ENCODE results near the gene SRSF4. TPM values are rescaled to one million over a fixed set of nuclear protein-coding genes. Genes with fewer than 3 reads are reported as not detected.

Gene SRSF4
- total and polyA plus RNA-seq, 2 experiments from 2014 or later: 53.2 to 71.4 TPM

GRCh38 chr1:29166291-29166878 lies 15.3 kb downstream of the SRSF4 start:
- peaks cover 97% of the 10 kb centered on the region for H4K20me1 ChIP-seq (ENCODE audit: insufficient read depth, poor library complexity, severe bottlenecking)

GRCh38 chr1:29164588-29164987 lies 17.1 kb downstream of the SRSF4 start:
- H3K9me2 ChIP-seq (replicated peaks; ENCODE audit: insufficient read depth): no peaks in the 10 kb centered on the region
- peaks cover 34% of the 10 kb centered on the region for H3K4me1 ChIP-seq (ENCODE audit: insufficient read depth)
- peaks cover 97% of the 10 kb centered on the region for H3K79me2 ChIP-seq
- no peak overlapping the region for H3K4me3 ChIP-seq
- no peak for DNase-seq (ENCODE audit: low spot score)
- TF ChIP-seq CTCF (IDR thresholded peaks at IDR 0.05; ENCODE audit: poor library complexity): no peak
- TF ChIP-seq EZH2phosphoT487 (IDR thresholded peaks at IDR 0.05; ENCODE audit: low read depth, severe bottlenecking, unreplicated experiment): no peak
- TF ChIP-seq EZH2 (IDR thresholded peaks at IDR 0.05; ENCODE audit: borderline replicate concordance): no peak
- no peaks in the 10 kb centered on the region for H3K9me3 ChIP-seq (ENCODE audit: low read depth)
- H4K20me1 ChIP-seq (ENCODE audit: insufficient read depth, poor library complexity, severe bottlenecking): peaks cover 92% of the 10 kb centered on the region
- no peaks in the 10 kb centered on the region for H3K27me3 ChIP-seq
- no peaks in the 10 kb centered on the region for H3K36me3 ChIP-seq (replicated peaks; ENCODE audit: insufficient read depth, low read depth)
- H3K4me2 ChIP-seq: no peak overlapping the region
- 93% methylated on average over 4 of the region's 4 CpGs for WGBS (ENCODE audit: low lambda C conversion rate, missing lambda C conversion rate)
- H2AFZ ChIP-seq: no peak overlapping the region
- peak overlapping the region; percentile 62 for H3K27ac ChIP-seq

More at GRCh38 chr1:29166291-29166878, 15.3 kb downstream of the SRSF4 start:
- WGBS (ENCODE audit: low lambda C conversion rate, missing lambda C conversion rate): 52% methylated on average over 9 of the region's 9 CpGs
- Histone ChIP-seq H3K9me2 (replicated peaks; ENCODE audit: insufficient read depth) (no peaks in the 10 kb centered on the region), H3K27ac (peak overlapping the region; percentile 76), H3K79me2 (peaks cover 97% of the 10 kb centered on the region), H3K4me3 (no peak overlapping the region), H3K27me3 (no peaks in the 10 kb centered on the region), H3K4me2 (no peak overlapping the region), H2AFZ (no peak overlapping the region), H3K36me3 (replicated peaks; ENCODE audit: insufficient read depth, low read depth) (no peaks in the 10 kb centered on the region), H3K9me3 (ENCODE audit: low read depth) (no peaks in the 10 kb centered on the region), H3K4me1 (ENCODE audit: insufficient read depth) (peaks cover 40% of the 10 kb centered on the region)
- DNase-seq (ENCODE audit: low spot score): peak; percentile 63
- TF ChIP-seq CTCF (IDR thresholded peaks at IDR 0.05; ENCODE audit: poor library complexity) (no peak), EZH2phosphoT487 (IDR thresholded peaks at IDR 0.05; ENCODE audit: low read depth, severe bottlenecking, unreplicated experiment) (no peak), EZH2 (IDR thresholded peaks at IDR 0.05; ENCODE audit: borderline replicate concordance) (no peak)

GRCh38 chr1:29162476-29163138 lies 19.1 kb downstream of the SRSF4 start:
- 78% methylated on average over 9 of the region's 9 CpGs for WGBS (ENCODE audit: low lambda C conversion rate, missing lambda C conversion rate)
- no peak overlapping the region for H3K4me3 ChIP-seq
- TF ChIP-seq EZH2phosphoT487 (IDR thresholded peaks at IDR 0.05; ENCODE audit: low read depth, severe bottlenecking, unreplicated experiment) (no peak), CTCF (IDR thresholded peaks at IDR 0.05; ENCODE audit: poor library complexity) (no peak), EZH2 (IDR thresholded peaks at IDR 0.05; ENCODE audit: borderline replicate concordance) (no peak)

More at GRCh38 chr1:29162476-29163138, 19.1 kb downstream of the SRSF4 start:
- H3K4me1 ChIP-seq (ENCODE audit: insufficient read depth): peaks cover 39% of the 10 kb centered on the region
- H2AFZ ChIP-seq: no peak overlapping the region
- H4K20me1 ChIP-seq (ENCODE audit: insufficient read depth, poor library complexity, severe bottlenecking): peaks cover 73% of the 10 kb centered on the region
- peaks cover 95% of the 10 kb centered on the region for H3K79me2 ChIP-seq
- no peaks in the 10 kb centered on the region for H3K27me3 ChIP-seq
- H3K27ac ChIP-seq: peak overlapping the region; percentile 41
- no peak overlapping the region for H3K4me2 ChIP-seq
- peaks cover 9% of the 10 kb centered on the region for H3K36me3 ChIP-seq (replicated peaks; ENCODE audit: insufficient read depth, low read depth)
- DNase-seq (ENCODE audit: low spot score): no peak
- no peaks in the 10 kb centered on the region for H3K9me2 ChIP-seq (replicated peaks; ENCODE audit: insufficient read depth)
- H3K9me3 ChIP-seq (ENCODE audit: low read depth): no peaks in the 10 kb centered on the region

Measured in hepatocyte (in vitro differentiated cells).